GM19099 (cell line): ENCODE data around the gene LSS.

Experiments used
- POLR2A ChIP-seq: IDR thresholded peaks from 3 replicates; pipeline ENCODE4 v1.6.1; 2011; ENCODE audit warnings: low read depth; ENCODE audit not compliant: insufficient read length; ENCODE audit errors: extremely low read depth

Gene LSS

DNA sequence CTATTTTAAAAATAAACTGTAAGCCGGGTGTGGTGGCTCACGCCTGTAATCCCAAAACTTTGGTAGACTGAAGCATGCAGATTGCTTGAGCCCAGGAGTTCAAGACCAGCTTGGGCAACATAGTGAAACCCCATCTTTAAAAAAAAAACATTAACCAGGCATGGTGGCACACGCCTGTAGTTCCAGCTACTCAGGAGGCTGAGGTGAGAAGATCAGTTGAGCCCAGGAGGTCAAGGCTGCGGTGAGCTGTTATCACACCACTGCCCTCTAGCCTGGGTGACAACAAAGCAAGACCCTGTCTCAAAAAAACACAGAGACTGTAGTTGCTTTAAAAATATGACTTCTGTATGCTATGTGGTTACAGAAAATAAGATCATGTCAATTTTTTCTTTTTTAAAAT, 24.3 kb upstream of the LSS start:
- TF ChIP-seq POLR2A: no peak

GRCh38 chr21:46250146-46250725, 21.7 kb upstream of the LSS start:
- no peak for TF ChIP-seq POLR2A

DNA sequence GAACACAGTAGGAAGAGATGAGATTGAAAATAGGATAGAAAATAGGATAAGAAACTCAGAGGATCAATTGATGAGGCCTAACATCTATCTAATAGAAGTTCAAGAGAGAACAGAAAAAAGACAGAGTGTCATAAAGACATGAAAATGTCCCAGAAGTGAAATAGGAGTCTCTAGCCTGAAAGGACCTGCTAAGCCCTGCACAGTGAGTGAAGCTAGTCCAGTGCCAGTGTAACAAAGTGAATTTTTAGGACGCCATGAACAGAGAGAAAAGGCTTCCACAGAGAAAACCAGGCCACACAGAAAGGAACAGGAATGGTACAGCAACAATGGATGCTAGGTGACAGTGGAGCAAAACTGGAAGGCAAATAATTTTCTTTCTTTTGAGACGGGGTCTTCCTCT, 20.3 kb upstream of the LSS start:
- TF ChIP-seq POLR2A: no peak

GRCh38 chr21:46248422-46248782, 19.8 kb upstream of the LSS start:
- TF ChIP-seq POLR2A: no peak

- no peak for TF ChIP-seq POLR2A
These were observed 19.3 kb upstream of the LSS start for GRCh38 chr21:46247699-46248421.

- TF ChIP-seq POLR2A: no peak
These were observed 17.8 kb upstream of the LSS start for GRCh38 chr21:46246345-46246744.

GRCh38 chr21:46245213-46245915, 16.8 kb upstream of the LSS start:
- TF ChIP-seq POLR2A: no peak

GRCh38 chr21:46244602-46245001, 16.0 kb upstream of the LSS start:
- TF ChIP-seq POLR2A: no peak

DNA sequence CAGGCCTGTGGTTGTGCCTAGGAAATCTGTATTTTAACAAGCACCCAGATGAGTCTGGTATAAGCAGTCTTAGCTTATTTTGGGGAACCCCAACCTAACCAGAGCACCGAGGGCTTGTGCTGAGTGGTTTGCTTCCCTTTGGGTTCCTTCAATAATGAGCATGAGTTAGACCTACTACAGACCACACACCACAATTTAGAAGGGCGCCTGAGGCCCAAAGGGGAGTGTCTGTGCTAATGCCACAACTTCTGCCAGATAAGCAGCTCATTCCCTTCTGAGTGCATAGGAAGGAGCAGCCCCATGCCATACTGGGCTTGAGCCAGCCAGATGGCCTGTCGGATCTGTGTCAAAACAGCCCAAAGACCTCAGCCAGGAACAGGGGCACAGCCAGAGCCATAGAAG, 15.4 kb upstream of the LSS start:
- no peak for TF ChIP-seq POLR2A

GRCh38 chr21:46243325-46243724, 14.8 kb upstream of the LSS start:
- no peak for TF ChIP-seq POLR2A

GRCh38 chr21:46239817-46240325, 11.3 kb upstream of the LSS start:
- no peak for TF ChIP-seq POLR2A

GRCh38 chr21:46237474-46237873, 8.9 kb upstream of the LSS start:
- TF ChIP-seq POLR2A: no peak

DNA sequence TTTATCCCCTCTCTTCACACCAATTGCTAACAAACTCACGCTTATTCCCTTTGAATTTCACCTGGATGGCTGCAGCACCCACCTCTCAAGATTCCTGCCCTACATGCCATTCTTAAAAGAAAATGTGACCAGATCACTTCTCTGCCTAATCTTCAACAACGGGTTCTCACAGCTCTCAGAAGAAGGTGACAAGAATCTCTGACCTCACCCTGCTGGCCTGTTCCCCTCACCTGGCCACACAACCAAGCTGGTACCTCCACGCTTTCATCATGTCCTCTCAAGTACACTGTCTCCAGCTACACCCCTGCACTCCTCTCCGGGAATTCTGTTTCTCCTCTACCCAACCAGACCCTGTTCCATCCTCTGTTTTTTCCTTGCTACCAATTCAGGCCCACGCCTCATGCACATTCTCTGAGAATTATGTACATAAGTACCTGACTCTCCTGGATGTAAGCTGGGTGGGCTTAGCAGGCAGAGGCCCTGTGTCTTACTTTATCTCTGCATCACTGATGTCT, 5.9 kb upstream of the LSS start:
- no peak for TF ChIP-seq POLR2A

DNA sequence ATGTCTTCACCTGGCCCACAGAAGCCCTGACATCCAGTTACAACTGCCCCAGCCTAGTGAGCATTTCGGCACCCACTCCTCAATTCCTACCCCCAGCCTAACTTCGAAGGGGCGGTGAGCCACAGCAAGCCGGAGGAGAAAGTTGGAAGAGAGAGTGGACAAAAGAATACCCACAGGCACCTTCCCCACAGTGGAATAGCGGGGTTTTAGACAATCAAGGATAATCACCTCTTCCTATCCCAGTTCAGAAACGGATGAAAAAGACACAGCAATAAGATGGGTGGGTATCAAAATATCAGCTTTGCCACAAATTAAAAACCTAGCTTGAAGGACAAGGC, 1.3 kb upstream of the LSS start:
- no peak for TF ChIP-seq POLR2A

GRCh38 chr21:46229133-46229922, 754 bp upstream of the LSS start:
- TF ChIP-seq POLR2A: peak; percentile 55
